ENCODE measurements around the gene SEPTIN3. TPM values are rescaled to one million over a fixed set of nuclear protein-coding genes. Genes with fewer than 3 reads are reported as not detected.
A peak's percentile ranks its signal among the peaks of the same experiment; 100 is the strongest.

Gene SEPTIN3
- total RNA-seq, 1 donor from 2014 or later = 0.06 TPM

- TF ChIP-seq CTCF (conservative IDR thresholded peaks at IDR 0.05; ENCODE audit: low read depth, low read length) = no peak
- DNase-seq (ENCODE audit: low read depth) = no peak
- no peak overlapping the region for H3K4me3 ChIP-seq (ENCODE audit: low read depth, low read length)
Measured at GRCh38 chr22:41975299-41976069, 6.2 kb downstream of the SEPTIN3 start.

GRCh38 chr22:41976070-41976901, 7.0 kb downstream of the SEPTIN3 start:
- DNase-seq (ENCODE audit: low read depth) = no peak
- TF ChIP-seq CTCF (conservative IDR thresholded peaks at IDR 0.05; ENCODE audit: low read depth, low read length) = no peak

GRCh38 chr22:41976961-41977566, 7.8 kb downstream of the SEPTIN3 start:
- no peak for DNase-seq (ENCODE audit: low read depth)
- no peak for TF ChIP-seq CTCF (conservative IDR thresholded peaks at IDR 0.05; ENCODE audit: low read depth, low read length)
- H3K4me3 ChIP-seq (ENCODE audit: low read depth, low read length) = peak overlapping the region; percentile 19

More at GRCh38 chr22:41976070-41976901, 7.0 kb downstream of the SEPTIN3 start:
- H3K4me3 ChIP-seq (ENCODE audit: low read depth, low read length) = peak overlapping the region; percentile 40

- TF ChIP-seq CTCF (conservative IDR thresholded peaks at IDR 0.05; ENCODE audit: low read depth, low read length) = no peak
- DNase-seq (ENCODE audit: low read depth) = no peak
- no peak overlapping the region for H3K4me3 ChIP-seq (ENCODE audit: low read depth, low read length)
Measured at GRCh38 chr22:41978732-41979131, 9.5 kb downstream of the SEPTIN3 start.

- no peak for TF ChIP-seq CTCF (conservative IDR thresholded peaks at IDR 0.05; ENCODE audit: low read depth, low read length)
- no peak for DNase-seq (ENCODE audit: low read depth)
- H3K4me3 ChIP-seq (ENCODE audit: low read depth, low read length) = no peak overlapping the region
Measured at GRCh38 chr22:41979423-41980250, 10.4 kb downstream of the SEPTIN3 start.

- no peak for TF ChIP-seq CTCF (conservative IDR thresholded peaks at IDR 0.05; ENCODE audit: low read depth, low read length)
- no peak overlapping the region for H3K4me3 ChIP-seq (ENCODE audit: low read depth, low read length)
- no peak for DNase-seq (ENCODE audit: low read depth)
Measured at GRCh38 chr22:41982865-41983264, 13.6 kb downstream of the SEPTIN3 start.
